ENCODE measurements around the gene TBC1D22A. TPM values are rescaled to one million over a fixed set of nuclear protein-coding genes. Genes with fewer than 3 reads are reported as not detected.

TBC1D22A gene
- polyA plus RNA-seq, 1 of the 3 experiments (the other 2 are of a cell fraction): 16.5 TPM

DNA sequence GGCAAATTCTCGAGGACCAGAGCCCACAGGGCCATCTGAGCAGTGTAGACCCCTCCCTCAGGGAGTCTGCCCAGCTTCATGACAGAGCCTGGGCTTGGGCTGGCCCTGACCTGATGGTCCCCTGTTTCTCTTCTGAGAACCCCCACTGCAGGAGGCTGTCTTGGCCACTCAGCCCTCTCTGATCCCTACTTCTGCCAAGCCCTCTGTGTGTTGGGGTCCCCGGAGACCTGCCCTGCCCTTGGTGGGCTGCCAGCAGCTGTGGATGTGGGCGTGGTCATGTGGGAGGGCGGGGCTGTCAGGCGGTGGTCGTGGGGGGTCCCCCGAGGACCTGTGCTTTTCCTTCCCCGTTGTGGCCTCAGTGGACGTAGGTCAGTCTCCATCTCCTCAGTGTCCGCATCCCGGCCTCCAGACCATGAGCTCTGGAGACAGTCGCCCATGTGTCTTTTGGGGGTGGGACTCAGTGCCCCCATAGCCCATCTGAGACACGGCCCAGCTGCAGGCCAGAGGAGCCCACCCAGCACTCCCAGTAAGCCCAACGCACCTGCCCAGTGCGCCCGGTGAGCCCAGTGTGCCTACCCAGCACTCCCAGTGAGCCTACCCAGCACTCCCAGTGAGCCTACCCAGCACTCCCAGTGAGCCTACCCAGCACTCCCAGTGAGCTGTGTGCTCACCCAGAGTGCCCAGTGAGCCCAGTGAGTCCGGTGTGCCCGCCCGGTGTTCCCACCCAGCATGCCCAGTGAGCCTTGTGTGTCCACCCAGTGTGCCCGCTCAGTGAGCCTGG lies 409.2 kb downstream of the TBC1D22A start:
- ChIA-PET POLR2A (no interaction called here), CTCF (interaction anchor here (0.8 to 1.2 kb wide), 2 partner anchors 368 to 373 kb away, joined by 3 read pairs; no protein-coding TSS in a partner anchor)
- no peaks in the 10 kb centered on the region for H3F3A ChIP-seq (replicated peaks; ENCODE audit: insufficient read depth)
- no peaks in the 10 kb centered on the region for H3K36me3 ChIP-seq (replicated peaks in 1 of 2; ENCODE audit: control insufficient read depth in 1 of 2, insufficient read depth in 2 of 2, low read length in 1 of 2)
- no peak overlapping the region for H2AFZ ChIP-seq (ENCODE audit: low read depth)
- H3K9ac ChIP-seq: no peak overlapping the region
- DNase-seq: no peak
- TF ChIP-seq, protein P1, sequence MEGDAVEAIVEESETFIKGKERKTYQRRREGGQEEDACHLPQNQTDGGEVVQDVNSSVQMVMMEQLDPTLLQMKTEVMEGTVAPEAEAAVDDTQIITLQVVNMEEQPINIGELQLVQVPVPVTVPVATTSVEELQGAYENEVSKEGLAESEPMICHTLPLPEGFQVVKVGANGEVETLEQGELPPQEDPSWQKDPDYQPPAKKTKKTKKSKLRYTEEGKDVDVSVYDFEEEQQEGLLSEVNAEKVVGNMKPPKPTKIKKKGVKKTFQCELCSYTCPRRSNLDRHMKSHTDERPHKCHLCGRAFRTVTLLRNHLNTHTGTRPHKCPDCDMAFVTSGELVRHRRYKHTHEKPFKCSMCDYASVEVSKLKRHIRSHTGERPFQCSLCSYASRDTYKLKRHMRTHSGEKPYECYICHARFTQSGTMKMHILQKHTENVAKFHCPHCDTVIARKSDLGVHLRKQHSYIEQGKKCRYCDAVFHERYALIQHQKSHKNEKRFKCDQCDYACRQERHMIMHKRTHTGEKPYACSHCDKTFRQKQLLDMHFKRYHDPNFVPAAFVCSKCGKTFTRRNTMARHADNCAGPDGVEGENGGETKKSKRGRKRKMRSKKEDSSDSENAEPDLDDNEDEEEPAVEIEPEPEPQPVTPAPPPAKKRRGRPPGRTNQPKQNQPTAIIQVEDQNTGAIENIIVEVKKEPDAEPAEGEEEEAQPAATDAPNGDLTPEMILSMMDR (IDR thresholded peaks at IDR 0.05): no peak
- TF ChIP-seq, protein P2, sequence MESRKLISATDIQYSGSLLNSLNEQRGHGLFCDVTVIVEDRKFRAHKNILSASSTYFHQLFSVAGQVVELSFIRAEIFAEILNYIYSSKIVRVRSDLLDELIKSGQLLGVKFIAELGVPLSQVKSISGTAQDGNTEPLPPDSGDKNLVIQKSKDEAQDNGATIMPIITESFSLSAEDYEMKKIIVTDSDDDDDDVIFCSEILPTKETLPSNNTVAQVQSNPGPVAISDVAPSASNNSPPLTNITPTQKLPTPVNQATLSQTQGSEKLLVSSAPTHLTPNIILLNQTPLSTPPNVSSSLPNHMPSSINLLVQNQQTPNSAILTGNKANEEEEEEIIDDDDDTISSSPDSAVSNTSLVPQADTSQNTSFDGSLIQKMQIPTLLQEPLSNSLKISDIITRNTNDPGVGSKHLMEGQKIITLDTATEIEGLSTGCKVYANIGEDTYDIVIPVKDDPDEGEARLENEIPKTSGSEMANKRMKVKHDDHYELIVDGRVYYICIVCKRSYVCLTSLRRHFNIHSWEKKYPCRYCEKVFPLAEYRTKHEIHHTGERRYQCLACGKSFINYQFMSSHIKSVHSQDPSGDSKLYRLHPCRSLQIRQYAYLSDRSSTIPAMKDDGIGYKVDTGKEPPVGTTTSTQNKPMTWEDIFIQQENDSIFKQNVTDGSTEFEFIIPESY (IDR thresholded peaks at IDR 0.05; ENCODE audit: borderline replicate concordance, low read depth): no peak
- TF ChIP-seq EP300 (IDR thresholded peaks at IDR 0.05; ENCODE audit: borderline replicate concordance in 1 of 2, low read depth in 1 of 2, low read length in 1 of 2) (no peak), POLR2AphosphoS5 (IDR thresholded peaks at IDR 0.05; ENCODE audit: low read depth, low read length) (no peak), USF1 (IDR thresholded peaks at IDR 0.05; ENCODE audit: borderline replicate concordance, low read depth) (no peak), GATA2 (CRISPR knock-in tag; IDR thresholded peaks at IDR 0.05) (no peak), RXRA (IDR thresholded peaks at IDR 0.05; ENCODE audit: borderline replicate concordance, low read depth) (no peak), NFIC (IDR thresholded peaks at IDR 0.05; ENCODE audit: borderline replicate concordance) (no peak), IRF3 (IDR thresholded peaks at IDR 0.05; ENCODE audit: low read depth, low read length) (no peak), JUND (IDR thresholded peaks at IDR 0.05) (no peak), RAD21 (IDR thresholded peaks at IDR 0.05; ENCODE audit: low read length) (no peak), TEAD4 (IDR thresholded peaks at IDR 0.05; ENCODE audit: borderline replicate concordance, insufficient read depth) (no peak), TAF1 (IDR thresholded peaks at IDR 0.05; ENCODE audit: borderline replicate concordance, low read depth, low read length) (no peak), ELF1 (IDR thresholded peaks at IDR 0.05) (no peak)
- TF ChIP-seq, protein P3, sequence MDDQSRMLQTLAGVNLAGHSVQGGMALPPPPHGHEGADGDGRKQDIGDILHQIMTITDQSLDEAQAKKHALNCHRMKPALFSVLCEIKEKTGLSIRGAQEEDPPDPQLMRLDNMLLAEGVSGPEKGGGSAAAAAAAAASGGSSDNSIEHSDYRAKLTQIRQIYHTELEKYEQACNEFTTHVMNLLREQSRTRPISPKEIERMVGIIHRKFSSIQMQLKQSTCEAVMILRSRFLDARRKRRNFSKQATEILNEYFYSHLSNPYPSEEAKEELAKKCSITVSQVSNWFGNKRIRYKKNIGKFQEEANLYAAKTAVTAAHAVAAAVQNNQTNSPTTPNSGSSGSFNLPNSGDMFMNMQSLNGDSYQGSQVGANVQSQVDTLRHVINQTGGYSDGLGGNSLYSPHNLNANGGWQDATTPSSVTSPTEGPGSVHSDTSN (IDR thresholded peaks at IDR 0.05): no peak
- no peak overlapping the region for H3K4me3 ChIP-seq (ENCODE audit: low read depth in 2 of 2, low read length in 1 of 2)
- WGBS (ENCODE audit: low lambda C conversion rate): 90% methylated on average over 16 of the region's 20 CpGs
- no peaks in the 10 kb centered on the region; a peak in 1 of 4 replicates for H3K4me1 ChIP-seq (ENCODE audit: control insufficient read depth in 1 of 2, insufficient read depth in 2 of 2, low read depth in 1 of 2, low read length in 1 of 2)
- no peaks in the 10 kb centered on the region for H3K9me2 ChIP-seq
- H3K9me3 ChIP-seq: no peaks in the 10 kb centered on the region
- no peak overlapping the region for H3K4me2 ChIP-seq
- no peaks in the 10 kb centered on the region for H4K20me1 ChIP-seq (ENCODE audit: insufficient read depth)
- H3K79me2 ChIP-seq (ENCODE audit: insufficient read depth): no peaks in the 10 kb centered on the region
- no peak overlapping the region for H3K27ac ChIP-seq (ENCODE audit: low read depth in 2 of 2, low read length in 1 of 2)
- no peaks in the 10 kb centered on the region for H3K27me3 ChIP-seq (ENCODE audit: insufficient read depth)
